ENCODE data around the gene PSMB11. TPM values are rescaled to one million over a fixed set of nuclear protein-coding genes. Genes with fewer than 3 reads are reported as not detected.

The PSMB11 gene
- total RNA-seq, 4 donors from 2014 or later = not detected

DNA sequence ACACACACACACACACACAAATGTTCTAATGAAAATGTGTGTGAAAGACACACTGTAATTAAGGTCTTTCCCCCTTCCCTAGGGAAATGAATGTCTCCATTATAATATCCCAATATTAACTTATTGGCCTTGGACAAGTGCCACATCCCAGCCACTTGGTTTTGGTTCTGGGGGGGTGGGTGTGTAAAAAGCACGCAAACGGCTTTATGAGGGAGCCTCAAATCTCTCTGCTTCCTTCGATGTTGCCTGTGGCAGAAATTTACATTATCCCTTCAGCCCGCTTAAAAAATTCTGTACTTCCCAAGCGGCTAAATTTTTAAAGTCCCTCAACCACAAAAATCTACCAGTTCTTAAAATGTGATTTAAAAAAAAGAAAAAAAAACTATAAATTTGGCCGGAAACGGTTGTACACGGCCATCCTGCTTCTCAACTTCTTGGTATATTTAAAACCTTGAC is 32.5 kb upstream of the PSMB11 start:
- TF ChIP-seq, protein P1, sequence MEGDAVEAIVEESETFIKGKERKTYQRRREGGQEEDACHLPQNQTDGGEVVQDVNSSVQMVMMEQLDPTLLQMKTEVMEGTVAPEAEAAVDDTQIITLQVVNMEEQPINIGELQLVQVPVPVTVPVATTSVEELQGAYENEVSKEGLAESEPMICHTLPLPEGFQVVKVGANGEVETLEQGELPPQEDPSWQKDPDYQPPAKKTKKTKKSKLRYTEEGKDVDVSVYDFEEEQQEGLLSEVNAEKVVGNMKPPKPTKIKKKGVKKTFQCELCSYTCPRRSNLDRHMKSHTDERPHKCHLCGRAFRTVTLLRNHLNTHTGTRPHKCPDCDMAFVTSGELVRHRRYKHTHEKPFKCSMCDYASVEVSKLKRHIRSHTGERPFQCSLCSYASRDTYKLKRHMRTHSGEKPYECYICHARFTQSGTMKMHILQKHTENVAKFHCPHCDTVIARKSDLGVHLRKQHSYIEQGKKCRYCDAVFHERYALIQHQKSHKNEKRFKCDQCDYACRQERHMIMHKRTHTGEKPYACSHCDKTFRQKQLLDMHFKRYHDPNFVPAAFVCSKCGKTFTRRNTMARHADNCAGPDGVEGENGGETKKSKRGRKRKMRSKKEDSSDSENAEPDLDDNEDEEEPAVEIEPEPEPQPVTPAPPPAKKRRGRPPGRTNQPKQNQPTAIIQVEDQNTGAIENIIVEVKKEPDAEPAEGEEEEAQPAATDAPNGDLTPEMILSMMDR (IDR thresholded peaks at IDR 0.05; ENCODE audit: low read depth) = no peak

DNA sequence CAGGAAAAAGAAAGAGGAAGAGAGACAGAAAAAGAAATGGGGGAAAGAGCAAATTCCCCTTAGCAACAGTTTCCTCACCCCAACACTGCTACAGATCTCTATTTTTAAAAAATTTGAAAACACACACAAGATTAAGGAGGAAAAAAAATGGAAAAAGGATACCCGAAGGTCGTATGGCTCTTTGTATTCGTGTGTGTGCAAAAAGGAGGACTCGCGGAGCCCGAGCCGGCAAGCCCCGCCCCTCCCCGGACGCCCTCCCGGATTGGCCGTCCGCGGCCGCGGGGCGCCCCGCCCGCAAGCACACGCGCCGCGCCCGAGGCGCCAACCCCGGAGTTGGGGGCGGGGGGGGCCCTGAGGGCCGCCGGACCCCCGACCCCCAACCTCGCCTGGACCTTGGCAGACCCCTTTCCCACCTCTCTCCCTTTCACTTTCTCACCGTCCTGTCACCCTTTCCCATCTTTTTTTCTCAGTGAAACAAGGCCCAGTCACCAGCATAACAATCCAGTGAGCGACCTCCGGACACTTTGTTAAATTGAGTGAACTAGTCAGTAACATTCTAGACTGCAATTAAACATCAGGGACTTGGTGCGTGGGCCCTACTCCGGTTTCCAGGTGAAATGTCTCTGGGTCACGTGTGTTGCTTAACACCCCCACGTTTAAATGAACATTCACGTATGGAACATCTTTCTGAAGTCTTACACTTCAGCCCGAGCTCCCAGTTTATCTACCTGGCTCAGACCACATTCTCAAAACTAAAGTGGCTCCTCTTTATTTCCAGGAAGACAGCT is 31.9 kb upstream of the PSMB11 start, which contains the start of gene C14orf93:
TSS of gene C14orf93 (minus strand) at position 205 of the 788 bp plus-strand sequence. CDS start 11,120 bp downstream, outside the sequence.
- TF ChIP-seq, protein P1 (IDR thresholded peaks at IDR 0.05; ENCODE audit: low read depth) = no peak

DNA sequence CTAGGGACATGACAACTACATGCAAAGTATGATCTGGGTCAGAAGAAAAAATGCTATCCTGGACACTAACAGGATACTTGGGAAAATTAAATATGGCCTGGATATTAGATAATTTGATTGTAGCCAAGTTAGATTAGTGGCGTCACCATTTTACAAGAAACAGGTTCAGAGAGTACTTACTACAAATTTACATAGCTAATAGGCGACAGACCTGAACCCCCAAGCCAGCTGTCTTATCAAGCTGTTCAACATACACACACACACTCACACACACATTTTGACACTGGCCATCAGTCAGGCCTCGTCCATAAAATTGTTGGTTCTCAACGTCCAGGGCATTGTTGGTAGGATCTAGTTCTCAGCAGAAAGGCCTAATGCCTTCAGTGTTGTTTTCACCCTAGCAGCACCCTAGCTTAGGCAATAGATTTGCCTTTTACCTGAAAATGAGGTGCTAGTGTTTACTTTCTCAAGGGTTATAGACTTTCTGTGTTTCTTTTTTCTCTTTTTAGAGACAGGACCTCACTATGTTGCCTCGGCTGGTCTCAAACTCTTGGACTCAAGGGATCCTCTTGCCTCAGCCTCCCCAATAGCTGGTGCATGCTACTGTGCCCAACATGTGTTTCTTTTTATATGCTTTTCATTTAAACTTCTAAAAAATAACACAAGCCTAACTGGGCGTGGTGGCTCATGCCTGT is 28.8 kb upstream of the PSMB11 start:
- TF ChIP-seq, protein P1 (IDR thresholded peaks at IDR 0.05; ENCODE audit: low read depth) = no peak

DNA sequence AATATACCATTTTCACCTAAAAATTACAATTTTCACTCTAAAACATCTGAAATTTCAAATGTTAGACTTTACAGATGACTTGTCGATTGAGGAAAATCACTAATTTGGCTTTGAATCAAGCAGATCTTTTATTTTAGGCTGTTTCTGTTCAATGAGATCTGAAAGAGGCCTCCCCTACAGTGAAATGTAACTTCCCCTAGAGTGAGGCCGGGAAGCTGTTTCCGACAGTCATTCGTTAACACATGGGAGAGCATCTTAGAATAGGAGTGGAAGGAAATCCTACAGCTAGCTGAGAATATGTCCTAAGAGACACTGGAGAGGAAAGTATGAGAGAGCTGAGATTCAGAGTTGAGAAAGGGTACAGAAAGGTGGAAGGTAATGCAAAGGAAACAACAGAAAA is 26.4 kb upstream of the PSMB11 start:
- TF ChIP-seq, protein P1 (IDR thresholded peaks at IDR 0.05; ENCODE audit: low read depth) = no peak

DNA sequence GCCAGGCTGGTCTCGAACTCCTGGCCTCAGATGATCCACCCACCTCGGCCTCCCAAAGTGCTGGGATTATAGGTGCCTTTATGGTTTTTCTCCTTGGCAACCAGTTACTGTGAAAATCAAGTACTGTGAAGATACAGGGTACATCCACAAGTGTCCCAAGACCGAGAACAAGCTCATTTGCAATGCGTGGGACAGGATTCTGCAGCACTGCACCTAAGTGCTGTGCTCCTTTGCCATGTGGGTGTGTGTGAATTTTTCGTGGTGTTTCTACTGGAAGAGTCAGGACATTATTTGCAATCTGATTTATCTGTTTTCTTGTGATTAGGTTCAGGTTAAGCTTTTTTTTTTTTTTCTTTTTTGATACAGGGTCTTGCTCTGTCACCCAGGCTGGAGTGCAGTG is 24.9 kb upstream of the PSMB11 start:
- TF ChIP-seq, protein P1 (IDR thresholded peaks at IDR 0.05; ENCODE audit: low read depth) = no peak

DNA sequence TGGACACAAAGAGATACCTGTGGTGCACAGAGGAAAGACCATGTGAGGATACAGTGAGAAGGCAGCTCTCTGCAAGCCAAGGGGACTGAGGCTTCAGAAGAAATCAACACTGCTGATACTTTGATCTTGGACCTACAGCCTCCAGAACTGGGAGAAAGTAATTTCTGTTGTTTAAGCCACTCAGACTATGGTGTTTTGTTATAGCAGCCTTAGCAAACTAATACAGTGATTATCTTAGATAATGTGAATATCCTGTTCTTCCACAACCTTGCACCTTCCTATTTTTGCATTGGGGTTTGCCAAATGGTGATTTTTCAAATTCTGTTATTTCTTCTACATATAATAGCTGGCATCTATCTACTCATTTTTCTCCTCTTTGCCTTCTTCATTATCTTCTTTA is 23.9 kb upstream of the PSMB11 start:
- TF ChIP-seq, protein P1 (IDR thresholded peaks at IDR 0.05; ENCODE audit: low read depth) = no peak
